Neuronal stem cell (in vitro differentiated cells): Measurements from ENCODE around the gene EXOC6.

Source experiments
- DNase-seq: peaks from one replicate; pipeline ENCODE4 v3.0.0-alpha.2; 2013; ENCODE audit warnings: low spot score
- H2AFZ ChIP-seq: one replicate; pipeline ENCODE4 v1.6.1; 2013; ENCODE audit warnings: mild to moderate bottlenecking, low read length, inconsistent platforms
- H2AK5ac ChIP-seq: 2 replicates; pipeline ENCODE4 v1.6.1; 2013; ENCODE audit warnings: low read depth, mild to moderate bottlenecking, inconsistent platforms, low read length, moderate library complexity, mixed read lengths
- H2BK120ac ChIP-seq: 2 replicates; pipeline ENCODE4 v1.6.1; 2013; ENCODE audit warnings: low read depth, mild to moderate bottlenecking, inconsistent platforms, low read length, moderate library complexity, mixed read lengths
- H2BK12ac ChIP-seq: one replicate; pipeline ENCODE4 v1.6.1; 2013; ENCODE audit warnings: low read length, inconsistent platforms
- H2BK15ac ChIP-seq: 2 replicates; pipeline ENCODE4 v1.6.1; 2013; ENCODE audit warnings: mild to moderate bottlenecking, low read length, inconsistent platforms, mixed read lengths
- H2BK5ac ChIP-seq: one replicate; pipeline ENCODE4 v1.6.1; 2013; ENCODE audit warnings: inconsistent platforms, mild to moderate bottlenecking, low read length, moderate library complexity
- H3K14ac ChIP-seq: one replicate; pipeline ENCODE4 v1.6.1; 2013; ENCODE audit warnings: low read length, inconsistent platforms
- H3K18ac ChIP-seq: 2 replicates; pipeline ENCODE4 v1.6.1; 2013; ENCODE audit warnings: low read length, inconsistent platforms
- H3K23ac ChIP-seq: 2 replicates; pipeline ENCODE4 v1.6.1; 2013; ENCODE audit warnings: low read depth, mild to moderate bottlenecking, mixed read lengths, low read length, inconsistent platforms; ENCODE audit not compliant: poor library complexity
- H3K27ac ChIP-seq: replicated peaks from 3 replicates; pipeline ENCODE4 v1.5.1; 2013; ENCODE audit warnings: low read length, inconsistent platforms
- H3K27me3 ChIP-seq, 3 experiments: 2 replicates each; pipeline ENCODE4 v1.6.1; 2013; ENCODE audit warnings: low read length in 3 of 3, mild to moderate bottlenecking in 2 of 3, inconsistent platforms in 1 of 3, low read depth in 1 of 3, mixed read lengths in 1 of 3, moderate library complexity in 1 of 3; ENCODE audit not compliant: control insufficient read depth in 3 of 3, insufficient read depth in 3 of 3
- H3K36me3 ChIP-seq, 2 donors: replicated peaks in 1 of 2; 2 replicates each; pipeline ENCODE4 v1.6.1; 2013; ENCODE audit warnings: low read length in 2 of 2; ENCODE audit not compliant: control insufficient read depth in 2 of 2, insufficient read depth in 2 of 2
- H3K4ac ChIP-seq: 2 replicates; pipeline ENCODE4 v1.6.1; 2013; ENCODE audit warnings: inconsistent platforms, mild to moderate bottlenecking, low read length, moderate library complexity
- H3K4me1 ChIP-seq, 2 donors: 1 replicate in 1 of 2; 2 replicates in 1 of 2; pipeline ENCODE4 v1.6.1; 2013; ENCODE audit warnings: low read length in 2 of 2, low read depth in 1 of 2; ENCODE audit not compliant: control insufficient read depth in 2 of 2, insufficient read depth in 1 of 2
- H3K4me2 ChIP-seq: one replicate; pipeline ENCODE4 v1.6.1; 2013; ENCODE audit warnings: mild to moderate bottlenecking, low read length, inconsistent platforms; ENCODE audit not compliant: insufficient read depth, poor library complexity, severe bottlenecking
- H3K4me3 ChIP-seq, 2 donors: 2 replicates each; pipeline ENCODE4 v1.5.1; 2013; ENCODE audit warnings: low read length in 2 of 2, mild to moderate bottlenecking in 2 of 2, inconsistent platforms in 1 of 2, moderate library complexity in 1 of 2
- H3K79me1 ChIP-seq: one replicate; pipeline ENCODE4 v1.6.1; 2013; ENCODE audit warnings: low read depth, mild to moderate bottlenecking, inconsistent platforms, low read length, moderate library complexity
- H3K9ac ChIP-seq: one replicate; pipeline ENCODE4 v1.6.1; 2013; ENCODE audit warnings: mild to moderate bottlenecking, low read depth, low read length, inconsistent platforms; ENCODE audit not compliant: poor library complexity
- H3K9me3 ChIP-seq, 2 donors: replicated peaks in 1 of 2; 2 replicates each; pipeline versions ENCODE3 to v1.6.1; 2013; ENCODE audit warnings: low read length in 2 of 2, mild to moderate bottlenecking in 2 of 2, inconsistent platforms in 1 of 2, low read depth in 1 of 2, mixed read lengths in 1 of 2, moderate library complexity in 1 of 2; ENCODE audit not compliant: control insufficient read depth in 2 of 2, insufficient read depth in 1 of 2
- H4K8ac ChIP-seq: one replicate; pipeline ENCODE4 v1.6.1; 2013; ENCODE audit warnings: low read depth, mild to moderate bottlenecking, inconsistent platforms, low read length, moderate library complexity
- H4K91ac ChIP-seq: one replicate; pipeline ENCODE4 v1.6.1; 2013; ENCODE audit warnings: low read length, low read depth, mild to moderate bottlenecking, inconsistent platforms; ENCODE audit not compliant: poor library complexity
- WGBS, 2 donors: extraction: QIAGEN DNeasy Blood & Tissue Kit; methylation state at CpG; one replicate each; pipeline ENCODE4 v1.1.7; 2013; ENCODE audit warnings: missing lambda C conversion rate in 2 of 2, mixed read lengths in 1 of 2; ENCODE audit not compliant: insufficient read length in 2 of 2, insufficient replicate concordance in 1 of 2; ENCODE audit errors: extremely low coverage in 2 of 2; 5-methylcytosine and 5-hydroxymethylcytosine counted together

Gene EXOC6

GRCh38 chr10:92961638-92962037, 113.3 kb downstream of the EXOC6 start:
- H3K23ac ChIP-seq: no peak overlapping the region
- no peak overlapping the region for H2AK5ac ChIP-seq
- no peak for DNase-seq
- no peaks in the 10 kb centered on the region for H3K79me1 ChIP-seq
- no peak overlapping the region for H4K91ac ChIP-seq
- H2BK12ac ChIP-seq: no peak overlapping the region
- no peak overlapping the region for H4K8ac ChIP-seq
- no peaks in the 10 kb centered on the region for H3K9me3 ChIP-seq
- H3K18ac ChIP-seq: no peak overlapping the region
- H3K4me3 ChIP-seq: no peak overlapping the region
- no peak overlapping the region for H3K14ac ChIP-seq
- no peak overlapping the region for H2BK15ac ChIP-seq
- H2BK5ac ChIP-seq: no peak overlapping the region
- H3K4me1 ChIP-seq: no peaks in the 10 kb centered on the region
- H2AFZ ChIP-seq: no peak overlapping the region
- no peak overlapping the region for H3K4ac ChIP-seq
- WGBS, 2 donors: no CpG with 5 or more reads among the region's 2 CpGs
- peaks cover 0 to 22% of the 10 kb centered on the region in 2 donors for H3K36me3 ChIP-seq
- H3K27me3 ChIP-seq: no peaks in the 10 kb centered on the region
- no peak overlapping the region for H3K4me2 ChIP-seq
- no peak overlapping the region for H3K27ac ChIP-seq
- H2BK120ac ChIP-seq: no peak overlapping the region
- H3K9ac ChIP-seq: no peak overlapping the region

DNA sequence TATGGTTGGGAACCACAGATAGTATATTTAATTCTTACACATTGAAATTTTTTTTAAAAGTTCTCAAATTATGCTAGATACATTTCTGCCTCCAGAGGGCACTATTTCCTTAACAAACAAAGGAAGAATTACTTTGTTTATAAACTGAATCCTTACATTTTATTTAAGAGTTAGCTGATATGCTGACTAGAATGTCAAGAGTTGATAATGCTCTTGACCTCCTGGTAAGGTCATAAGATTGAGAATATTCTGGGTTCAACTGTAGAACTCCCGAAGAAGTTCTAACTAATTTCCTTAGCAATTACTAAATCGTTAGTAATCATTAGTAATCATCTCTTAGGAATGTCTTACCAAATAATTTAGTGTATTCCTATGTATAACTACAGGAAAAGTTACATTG, 117.0 kb downstream of the EXOC6 start:
- Histone ChIP-seq H3K9ac (no peak overlapping the region), H3K79me1 (no peaks in the 10 kb centered on the region), H3K4me1 (no peaks in the 10 kb centered on the region), H3K27me3 (no peaks in the 10 kb centered on the region), H2AFZ (no peak overlapping the region), H2BK12ac (no peak overlapping the region), H3K27ac (no peak overlapping the region), H2BK120ac (no peak overlapping the region), H2AK5ac (no peak overlapping the region), H3K14ac (no peak overlapping the region), H3K9me3 (no peaks in the 10 kb centered on the region), H3K36me3 (peaks cover 0 to 6% of the 10 kb centered on the region in 2 donors), H4K8ac (no peak overlapping the region), H3K4me3 (no peak overlapping the region), H3K18ac (no peak overlapping the region), H4K91ac (no peak overlapping the region), H3K4me2 (no peak overlapping the region), H2BK5ac (no peak overlapping the region), H3K23ac (no peak overlapping the region), H3K4ac (no peak overlapping the region), H2BK15ac (no peak overlapping the region)
- WGBS, 2 donors: no CpG with 5 or more reads among the region's 2 CpGs
- DNase-seq: peak; percentile 48

- H3K4me3 ChIP-seq: no peak overlapping the region
- no peak overlapping the region for H2BK12ac ChIP-seq
- peaks cover 0 to 14% of the 10 kb centered on the region in 2 donors for H3K9me3 ChIP-seq
- H4K91ac ChIP-seq: no peak overlapping the region
- DNase-seq: no peak
- no peak overlapping the region for H2BK15ac ChIP-seq
- H4K8ac ChIP-seq: no peak overlapping the region
- H3K9ac ChIP-seq: no peak overlapping the region
- H3K4me1 ChIP-seq: no peaks in the 10 kb centered on the region
- no peak overlapping the region for H2BK120ac ChIP-seq
- H3K23ac ChIP-seq: no peak overlapping the region
- no peaks in the 10 kb centered on the region for H3K27me3 ChIP-seq
- no peak overlapping the region for H2BK5ac ChIP-seq
- no peak overlapping the region for H3K4ac ChIP-seq
- H2AK5ac ChIP-seq: no peak overlapping the region
- H3K14ac ChIP-seq: no peak overlapping the region
- H3K79me1 ChIP-seq: no peaks in the 10 kb centered on the region
- no CpG with 5 or more reads among the region's 2 CpGs for WGBS, 2 donors
- no peak overlapping the region for H3K27ac ChIP-seq
- no peak overlapping the region for H3K18ac ChIP-seq
- no peak overlapping the region for H2AFZ ChIP-seq
- peaks cover 0 to 9% of the 10 kb centered on the region in 2 donors for H3K36me3 ChIP-seq
- no peak overlapping the region for H3K4me2 ChIP-seq
Observed at GRCh38 chr10:92967641-92968040, 119.3 kb downstream of the EXOC6 start.

- no peak for DNase-seq
- no CpG with 5 or more reads among the region's 1 CpG for WGBS, 2 donors
- no peak overlapping the region for H3K14ac ChIP-seq
- H3K23ac ChIP-seq: no peak overlapping the region
- H2AK5ac ChIP-seq: no peak overlapping the region
- no peak overlapping the region for H3K27ac ChIP-seq
- H2BK15ac ChIP-seq: no peak overlapping the region
- no peak overlapping the region for H3K4me2 ChIP-seq
- H3K36me3 ChIP-seq: peaks cover 0 to 12% of the 10 kb centered on the region in 2 donors
- H3K4me1 ChIP-seq: no peaks in the 10 kb centered on the region
- H4K91ac ChIP-seq: no peak overlapping the region
- H2BK120ac ChIP-seq: no peak overlapping the region
- no peak overlapping the region for H3K9ac ChIP-seq
- no peaks in the 10 kb centered on the region for H3K79me1 ChIP-seq
- H3K27me3 ChIP-seq: no peaks in the 10 kb centered on the region
- no peak overlapping the region for H2AFZ ChIP-seq
- H4K8ac ChIP-seq: no peak overlapping the region
- no peak overlapping the region for H3K4me3 ChIP-seq
- H3K9me3 ChIP-seq: peaks cover 0 to 28% of the 10 kb centered on the region in 2 donors
- no peak overlapping the region for H3K4ac ChIP-seq
- no peak overlapping the region for H2BK5ac ChIP-seq
- no peak overlapping the region for H2BK12ac ChIP-seq
- no peak overlapping the region for H3K18ac ChIP-seq
Observed at GRCh38 chr10:92969151-92969550, 120.8 kb downstream of the EXOC6 start.
